ENCODE measurements around the gene MYRFL.

- TF ChIP-seq CTCF (IDR thresholded peaks at IDR 0.05 in 8 of 11, conservative IDR thresholded peaks at IDR 0.05 in 3 of 11), result no peak
- TF ChIP-seq POLR2A (IDR thresholded peaks at IDR 0.05), result no peak
- TF ChIP-seq POLR2AphosphoS5 (IDR thresholded peaks at IDR 0.05), result no peak
Observed at GRCh38 chr12:69996241-69996640, 171.2 kb downstream of the MYRFL start.

Measured in spleen (tissue), 7 donors.